ENCODE data around the gene ZFYVE27. TPM values are rescaled to one million over a fixed set of nuclear protein-coding genes. Genes with fewer than 3 reads are reported as not detected.

Gene ZFYVE27, protein sequence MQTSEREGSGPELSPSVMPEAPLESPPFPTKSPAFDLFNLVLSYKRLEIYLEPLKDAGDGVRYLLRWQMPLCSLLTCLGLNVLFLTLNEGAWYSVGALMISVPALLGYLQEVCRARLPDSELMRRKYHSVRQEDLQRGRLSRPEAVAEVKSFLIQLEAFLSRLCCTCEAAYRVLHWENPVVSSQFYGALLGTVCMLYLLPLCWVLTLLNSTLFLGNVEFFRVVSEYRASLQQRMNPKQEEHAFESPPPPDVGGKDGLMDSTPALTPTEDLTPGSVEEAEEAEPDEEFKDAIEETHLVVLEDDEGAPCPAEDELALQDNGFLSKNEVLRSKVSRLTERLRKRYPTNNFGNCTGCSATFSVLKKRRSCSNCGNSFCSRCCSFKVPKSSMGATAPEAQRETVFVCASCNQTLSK
- total RNA-seq (2012; rRNA removed) (12.8 and 13.1 TPM in 2 replicates), polyA plus RNA-seq (2012; rRNA removed) (18.7 and 22.2 TPM in 2 replicates), Bru-seq, nascent RNA (percentile 85 among the genes with signal in this experiment), BruChase-seq, experiment 1, labeled RNA remaining after a 6-hour chase (percentile 86 among the genes with signal in this experiment), BruChase-seq, experiment 2, labeled RNA remaining after a 2-hour chase (percentile 93 among the genes with signal in this experiment)
- polyA plus RNA-seq (2012; cell fraction: cytosol; rRNA removed) = 12.2 and 16.5 TPM in 2 replicates
- 83.7 and 91.3 TPM in 2 replicates for polyA plus RNA-seq (2012; cell fraction: nucleus; rRNA removed; ENCODE audit: low replicate concordance)
- long read RNA-seq, partial matches to known transcripts = 7 of 70 reads
- long read RNA-seq, other reads (novel, unspliced or antisense) = 58 of 70 reads

DNA sequence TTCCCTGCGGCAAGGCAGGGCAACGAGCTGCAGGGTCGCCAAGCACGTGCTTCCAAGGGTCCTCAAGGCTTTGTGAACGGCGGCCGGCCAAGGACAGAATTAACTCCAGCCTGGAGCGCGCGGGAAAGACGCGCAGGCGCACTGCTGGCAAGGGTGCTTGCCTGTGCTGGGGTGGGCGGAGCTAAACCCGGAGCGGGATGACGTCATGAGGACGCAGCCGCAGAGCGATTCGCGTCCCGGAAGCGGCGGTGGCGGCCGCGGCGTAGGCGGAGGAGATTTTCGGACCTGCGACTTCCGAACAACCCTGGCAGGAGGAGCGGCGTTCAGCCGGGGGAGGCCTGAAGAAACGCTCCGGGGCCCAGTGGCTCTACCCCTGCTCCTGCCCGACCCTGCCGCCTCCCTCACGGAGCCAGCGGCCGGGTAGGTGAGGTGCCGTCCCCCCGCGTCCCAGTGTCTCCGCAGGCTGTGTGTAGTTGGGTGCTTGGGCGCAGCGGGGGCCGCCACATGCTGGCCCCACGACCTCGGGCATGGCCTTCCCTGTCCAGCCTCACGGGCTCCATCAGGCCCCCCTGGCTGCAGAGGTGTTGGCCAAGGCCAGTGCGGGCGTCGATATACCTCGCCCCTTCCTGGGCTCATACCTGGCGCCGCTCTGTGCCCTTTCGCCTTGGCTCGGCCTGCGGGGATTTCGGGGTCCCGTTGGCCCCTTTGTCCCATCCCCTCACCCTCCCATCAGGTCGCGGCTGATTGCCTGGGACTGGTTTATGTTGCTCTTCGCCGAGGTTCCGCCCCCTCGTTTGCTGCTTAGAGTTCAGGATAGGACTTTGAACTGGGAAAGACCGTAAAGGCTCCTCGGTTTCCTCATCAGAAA is at the start of gene ZFYVE27:
TSS of gene ZFYVE27 (plus strand) at position 227 of the 868 bp plus-strand sequence. CDS start 1,350 bp downstream, outside the sequence.
- Histone ChIP-seq H3K79me1 (ENCODE audit: low read depth in 1 of 2, low read length in 2 of 2) (peaks cover 17 to 40% of the 10 kb centered on the region in 2 experiments), H3K4ac (ENCODE audit: low read depth, low read length) (peak within 1 kb of the TSS; percentile 92), H3K4me3 (ENCODE audit: insufficient read depth, low read depth, low read length) (peak within 1 kb of the TSS; percentile 90), H2AK5ac (ENCODE audit: low read depth, low read length) (peak within 1 kb of the TSS; percentile 77), H2BK20ac (ENCODE audit: low read depth, low read length) (peak within 1 kb of the TSS; percentile 42; the same call in 1 of the 2 replicates), H4K20me1 (ENCODE audit: insufficient read depth, low read length) (peaks cover 20% of the 10 kb centered on the region; the same call in 1 of the 2 replicates), H3K36me3 (ENCODE audit: control insufficient read depth, insufficient read depth, low read length) (peaks cover 10% of the 10 kb centered on the region), H3K23ac (ENCODE audit: low read depth, low read length) (peak within 1 kb of the TSS; percentile 98), H3K9me3 (ENCODE audit: control insufficient read depth, insufficient read depth, low read length) (no peaks in the 10 kb centered on the region), H3K4me2 (ENCODE audit: low read depth, low read length) (peak within 1 kb of the TSS; percentile 96), H2BK120ac (ENCODE audit: low read depth, low read length) (peak within 1 kb of the TSS; percentile 79; the same call in 1 of the 2 replicates), H3K9me1 (ENCODE audit: insufficient read depth, low read length) (peaks cover 14% of the 10 kb centered on the region), H3K56ac (ENCODE audit: extremely low read depth, insufficient read depth, low read length) (peak within 1 kb of the TSS; percentile 39), H3K14ac (replicated peaks; ENCODE audit: low read depth, low read length) (peak within 1 kb of the TSS; percentile 94), H3K27me3 (ENCODE audit: control insufficient read depth, insufficient read depth, low read length) (no peaks in the 10 kb centered on the region), H2BK5ac (ENCODE audit: low read depth, low read length, poor library complexity, severe bottlenecking) (peak within 1 kb of the TSS; percentile 69), H4K8ac (ENCODE audit: low read depth in 2 of 2, low read length in 2 of 2) (peak within 1 kb of the TSS; percentile 92 to 100), H3K4me1 (ENCODE audit: control insufficient read depth, insufficient read depth, low read length) (peaks cover 9% of the 10 kb centered on the region), H2BK15ac (ENCODE audit: low read depth, low read length) (peak within 1 kb of the TSS; percentile 52; the same call in 2 of the 3 replicates), H2AK9ac (replicated peaks; ENCODE audit: low read depth, low read length, poor library complexity) (peak within 1 kb of the TSS; percentile 97), H3K27ac (ENCODE audit: insufficient read depth, low read length) (peak within 1 kb of the TSS; percentile 85), H4K91ac (ENCODE audit: insufficient read depth, low read depth, low read length) (peak within 1 kb of the TSS; percentile 80), H4K5ac (ENCODE audit: low read depth, low read length) (peak within 1 kb of the TSS; percentile 98), H2AFZ (replicated peaks; ENCODE audit: low read length, poor library complexity) (peak within 1 kb of the TSS; percentile 99), H3K18ac (ENCODE audit: low read depth, low read length) (peak within 1 kb of the TSS; percentile 53), H3K9ac (ENCODE audit: low read depth, low read length) (peak within 1 kb of the TSS; percentile 81)
- POLR2A ChIA-PET (ENCODE audit: unreplicated experiment) = interaction anchor here (0.6 kb wide), 1 partner anchor 49 kb away, joined by 4 read pairs; no protein-coding TSS in a partner anchor
- CTCF ChIA-PET = interaction anchor here (0.9 to 1.0 kb wide), 3 partner anchors 10 to 33 kb away, joined by 3 to 4 read pairs (median 3); no protein-coding TSS in a partner anchor
- intact Hi-C loops (cut with micrococcal nuclease) = no loop called here
- dilution Hi-C loops (cut with HindIII; ENCODE audit: low sequenced_read_pairs, unreplicated experiment) = no loop called here
- BruUV-seq (replicated peaks) = no TSS peak
- TF ChIP-seq MAFK (IDR thresholded peaks at IDR 0.05; ENCODE audit: low read depth, low read length) = no peak
- TF ChIP-seq CHD1 (IDR thresholded peaks at IDR 0.05; ENCODE audit: low read depth, low read length) = no peak
- TF ChIP-seq, protein P1, sequence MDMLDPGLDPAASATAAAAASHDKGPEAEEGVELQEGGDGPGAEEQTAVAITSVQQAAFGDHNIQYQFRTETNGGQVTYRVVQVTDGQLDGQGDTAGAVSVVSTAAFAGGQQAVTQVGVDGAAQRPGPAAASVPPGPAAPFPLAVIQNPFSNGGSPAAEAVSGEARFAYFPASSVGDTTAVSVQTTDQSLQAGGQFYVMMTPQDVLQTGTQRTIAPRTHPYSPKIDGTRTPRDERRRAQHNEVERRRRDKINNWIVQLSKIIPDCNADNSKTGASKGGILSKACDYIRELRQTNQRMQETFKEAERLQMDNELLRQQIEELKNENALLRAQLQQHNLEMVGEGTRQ (IDR thresholded peaks at IDR 0.05; ENCODE audit: low read depth, low read length) = peak; percentile 32; the same call in 1 of the 2 replicates
- TF ChIP-seq MAZ (IDR thresholded peaks at IDR 0.05; ENCODE audit: borderline replicate concordance, low read depth, low read length) = no peak; the same call in 1 of the 2 replicates
- peak; percentile 91 for TF ChIP-seq POLR2A (IDR thresholded peaks at IDR 0.05; ENCODE audit: low read depth, low read length)
- TF ChIP-seq MXI1 (IDR thresholded peaks at IDR 0.05; ENCODE audit: borderline replicate concordance, low read depth, low read length) = peak; percentile 22; the same call in 1 of the 2 replicates
- TF ChIP-seq BHLHE40 (IDR thresholded peaks at IDR 0.05; ENCODE audit: low read depth, low read length) = peak; percentile 52
- DNase-seq (peak; percentile 94), ATAC-seq (ENCODE audit: low read depth) (peak; percentile 94)
- in situ Hi-C loops (cut with MboI; ENCODE audit: low sequenced_read_pairs) = loop anchor here (10.0 kb wide), 1 partner anchor 162 kb away; the partner anchor contains the start of gene ANKRD2
- WGBS, 2 experiments (ENCODE audit: extremely low coverage in 2 of 2, insufficient read length in 1 of 2) = 0% methylated on average over 25 of the region's 72 CpGs; no CpG with 5 or more reads in 1 of the 2 experiments

Measured in IMR-90 (cell line).